Ammon's horn (tissue), 1 donor: Measurements from ENCODE around the gene WNT7A.
"Not testable (repeated sequence)": the region's sequence is repeated elsewhere in the genome, so short reads cannot be mapped to it uniquely, and the experiment has no call there.

ENCODE experiments used
- DNase-seq: peaks from one replicate; pipeline ENCODE4 v3.0.0-alpha.2; 2016; ENCODE audit warnings: low spot score

The WNT7A gene

DNA sequence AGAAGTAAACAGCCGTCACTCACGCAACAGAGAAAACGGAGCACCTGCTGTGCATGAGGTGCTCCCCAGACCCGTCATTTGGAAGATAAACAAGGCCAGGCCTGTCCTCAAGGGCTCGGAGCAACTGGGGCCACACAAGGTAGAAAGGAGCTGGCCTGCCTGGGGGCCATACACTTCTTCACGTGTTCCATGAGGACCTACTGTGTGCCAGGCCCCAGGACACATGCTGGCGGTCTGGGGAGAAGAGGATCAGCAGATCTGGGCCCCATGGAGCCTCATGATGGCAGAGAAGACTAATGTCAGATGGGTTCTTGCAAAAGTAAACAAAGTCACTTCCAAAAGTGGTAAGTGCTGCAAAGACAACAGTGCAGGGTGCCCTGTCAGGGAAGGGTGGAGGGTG, 14.3 kb downstream of the WNT7A start:
- DNase-seq = no peak

DNA sequence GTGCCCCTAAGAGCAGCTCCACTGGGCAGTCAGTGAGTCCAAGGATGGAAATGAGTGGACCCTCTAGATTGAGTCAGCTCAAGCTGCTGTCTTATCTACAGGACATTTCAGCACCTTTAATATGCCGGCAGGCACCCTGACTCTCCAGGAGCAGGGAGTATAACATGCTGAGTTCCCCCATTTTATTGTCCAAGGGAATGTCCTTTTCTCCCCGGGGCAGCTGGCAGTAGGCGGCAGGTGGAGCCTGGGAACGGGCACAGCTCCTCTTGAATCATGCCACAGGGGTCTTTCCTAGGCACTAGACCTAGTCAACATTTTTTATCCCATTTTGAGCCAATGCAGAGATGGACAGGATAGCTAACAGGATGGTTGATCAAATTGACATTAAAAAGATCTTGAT, 14.8 kb downstream of the WNT7A start:
- DNase-seq = no peak

DNA sequence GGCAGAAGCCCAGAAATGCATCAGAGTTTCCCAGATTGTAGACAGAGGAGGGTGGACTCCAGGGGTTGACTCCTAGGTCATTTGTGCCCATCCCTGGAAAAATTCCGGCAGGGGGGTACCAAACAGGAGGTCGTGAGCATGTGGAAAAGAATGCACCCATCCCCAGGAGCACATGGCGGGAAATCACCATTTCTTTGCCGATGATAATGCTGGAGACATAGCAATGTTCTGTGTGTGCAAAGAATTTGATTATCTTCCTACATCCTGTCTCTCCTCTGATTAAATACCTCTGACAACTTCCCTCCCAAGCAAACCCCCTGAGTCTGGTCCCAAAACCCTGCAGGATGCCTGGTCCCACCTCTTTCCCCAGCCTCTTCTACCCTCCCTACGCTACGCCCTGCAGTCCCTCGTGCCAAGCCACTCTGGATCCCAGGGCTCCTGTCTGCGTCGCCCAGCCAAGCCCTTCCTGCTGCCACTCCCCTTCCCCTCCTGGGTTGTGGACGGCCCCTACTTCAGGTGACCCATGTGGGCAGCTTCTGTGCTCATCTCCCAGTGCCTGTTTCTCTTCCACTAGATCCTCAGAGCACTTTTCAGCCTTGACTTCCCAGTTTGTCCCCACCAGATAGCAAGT, 15.8 kb downstream of the WNT7A start:
- DNase-seq = no peak

GRCh38 chr3:13863382-13863952, 16.4 kb downstream of the WNT7A start:
- no peak for DNase-seq

DNA sequence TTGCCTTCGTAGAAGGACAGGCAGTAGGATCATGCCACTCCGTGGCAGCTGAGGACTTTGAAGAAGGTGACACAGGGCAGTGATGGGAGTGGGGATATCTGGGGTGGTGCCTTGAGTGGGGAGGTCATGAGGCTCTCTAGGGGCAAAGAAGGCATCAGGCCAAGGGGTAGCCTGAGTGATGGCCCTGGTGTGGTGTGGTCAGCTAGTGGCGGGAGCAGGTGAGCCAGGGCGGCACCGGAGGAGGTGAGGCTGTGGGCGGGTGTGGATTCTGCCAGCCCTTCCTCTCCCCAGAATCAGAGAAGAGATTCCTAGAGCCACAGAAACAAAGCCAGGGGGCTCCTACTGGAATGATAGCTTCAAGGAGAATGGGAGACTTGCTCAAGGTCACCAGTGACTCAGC, 18.4 kb downstream of the WNT7A start:
- DNase-seq = no peak

DNA sequence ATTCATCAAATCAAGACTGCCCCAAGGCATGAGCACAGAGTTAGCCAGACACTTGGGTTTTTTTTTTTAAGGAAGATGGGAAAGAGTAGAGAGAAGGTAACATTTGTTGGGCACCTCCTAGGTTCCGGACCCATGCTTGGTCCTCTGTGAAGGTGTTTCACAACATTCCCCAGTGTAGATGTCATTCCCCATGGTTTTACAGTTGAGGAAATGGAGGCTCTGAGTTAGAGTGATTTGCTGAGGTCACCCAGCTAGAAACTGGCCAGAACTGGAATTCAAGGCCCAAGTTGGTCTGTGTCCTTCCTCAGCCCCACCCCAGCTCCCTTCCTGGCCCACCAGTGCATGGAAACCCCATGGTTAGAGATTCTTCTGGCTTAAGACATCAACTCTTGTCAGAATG, 19.9 kb downstream of the WNT7A start:
- DNase-seq = no peak

DNA sequence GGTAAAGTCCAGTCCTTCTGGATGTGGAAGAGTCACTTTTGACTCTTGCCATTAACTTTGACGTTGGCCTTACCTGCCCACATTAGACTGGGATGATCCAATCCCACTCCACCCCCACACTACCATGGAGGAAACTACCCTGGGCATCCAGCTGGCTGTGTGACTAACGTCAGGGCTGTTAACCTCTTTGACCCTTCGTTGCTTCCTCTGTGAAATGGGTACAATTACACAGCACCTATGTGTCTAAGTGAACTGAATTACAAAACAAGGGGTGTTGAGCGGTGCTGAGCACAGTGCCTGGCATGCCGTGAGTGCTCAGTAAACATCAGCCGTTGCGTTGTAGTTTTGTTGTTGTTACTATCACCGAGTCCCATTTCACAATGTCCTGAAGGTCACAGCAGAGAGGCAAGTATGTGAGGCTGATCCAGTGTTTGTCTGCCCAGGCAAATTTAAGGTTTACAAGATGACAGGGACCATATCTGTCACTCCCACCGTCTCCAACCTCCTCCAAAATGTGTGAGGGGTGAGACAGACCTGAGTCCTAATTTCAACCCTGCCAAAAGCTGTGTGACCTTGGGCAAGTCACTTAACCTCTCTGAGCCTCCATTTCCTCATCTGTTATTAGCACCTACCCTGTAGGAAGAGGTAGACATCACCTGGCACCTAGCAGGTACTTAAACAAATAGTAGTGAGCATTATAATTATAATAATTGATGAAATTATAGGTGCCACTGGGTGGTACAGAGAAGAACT, 20.9 kb downstream of the WNT7A start:
- DNase-seq = no peak

- DNase-seq = no peak
Observed at GRCh38 chr3:13857702-13858380, 22.0 kb downstream of the WNT7A start.

DNA sequence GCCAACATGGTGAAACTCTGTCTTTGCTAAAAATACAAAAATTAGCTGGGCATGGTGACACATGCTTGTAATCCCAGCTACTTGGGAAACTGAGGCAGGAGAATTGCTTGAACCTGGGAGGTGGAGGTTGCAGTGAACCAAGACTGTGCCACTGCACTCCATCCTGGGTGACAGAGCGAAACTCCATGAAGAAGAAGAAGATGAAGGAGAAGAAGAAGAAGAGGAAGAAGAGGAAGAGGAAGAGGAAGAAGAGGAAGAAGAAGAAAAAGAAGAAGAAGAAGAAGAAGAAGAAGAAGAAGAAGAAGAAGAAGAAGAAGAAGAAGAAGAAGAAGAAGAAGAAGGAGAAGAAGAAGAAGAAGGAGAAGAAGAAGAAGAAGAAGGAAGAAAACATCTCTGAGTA, 23.2 kb downstream of the WNT7A start:
- DNase-seq = not testable (repeated sequence)

- DNase-seq = no peak
Observed at GRCh38 chr3:13856006-13856405, 23.9 kb downstream of the WNT7A start.

- DNase-seq = no peak
Observed at GRCh38 chr3:13854492-13854891, 25.4 kb downstream of the WNT7A start.

GRCh38 chr3:13853978-13854296, 25.9 kb downstream of the WNT7A start:
- no peak for DNase-seq

DNA sequence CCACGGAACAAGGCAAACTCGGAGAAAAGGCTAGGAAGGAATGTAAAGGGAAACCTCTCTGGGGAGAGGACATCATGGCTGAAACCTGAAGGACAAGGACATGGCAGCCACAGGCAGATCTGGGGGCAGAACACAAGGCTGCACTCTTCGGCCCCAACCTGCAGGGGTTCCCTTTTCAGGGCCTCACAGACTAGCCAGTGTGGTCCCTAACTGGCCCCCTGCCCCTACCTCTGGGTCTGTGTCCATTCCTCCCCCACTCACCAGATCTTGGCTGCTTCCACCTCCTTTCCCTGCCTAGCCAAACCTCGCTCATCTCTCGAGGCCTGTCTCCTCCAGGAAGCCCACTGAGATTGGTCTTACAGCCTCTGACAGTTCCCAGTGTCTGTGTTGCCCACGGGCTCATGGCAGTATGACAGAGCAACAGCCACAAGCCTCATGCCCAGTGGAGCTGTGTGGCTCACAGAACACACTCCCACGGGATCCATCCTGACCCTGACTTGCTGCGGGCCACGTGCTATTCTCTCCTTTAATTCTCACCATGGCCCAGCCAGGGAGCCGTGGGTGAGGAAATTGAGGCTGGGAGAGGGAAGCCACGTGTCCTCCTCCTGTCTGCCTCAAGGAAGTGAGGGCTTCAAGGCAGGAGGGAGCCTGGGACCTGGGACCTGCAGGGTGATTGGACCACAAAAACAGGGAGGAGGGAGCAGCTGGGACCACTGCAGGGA, 26.5 kb downstream of the WNT7A start:
- no peak for DNase-seq

GRCh38 chr3:13852638-13853009, 27.2 kb downstream of the WNT7A start:
- no peak for DNase-seq

GRCh38 chr3:13851997-13852637, 27.8 kb downstream of the WNT7A start:
- no peak for DNase-seq

GRCh38 chr3:13851091-13851849, 28.6 kb downstream of the WNT7A start:
- DNase-seq = no peak

- no peak for DNase-seq
Observed at GRCh38 chr3:13850161-13850945, 29.5 kb downstream of the WNT7A start.

DNA sequence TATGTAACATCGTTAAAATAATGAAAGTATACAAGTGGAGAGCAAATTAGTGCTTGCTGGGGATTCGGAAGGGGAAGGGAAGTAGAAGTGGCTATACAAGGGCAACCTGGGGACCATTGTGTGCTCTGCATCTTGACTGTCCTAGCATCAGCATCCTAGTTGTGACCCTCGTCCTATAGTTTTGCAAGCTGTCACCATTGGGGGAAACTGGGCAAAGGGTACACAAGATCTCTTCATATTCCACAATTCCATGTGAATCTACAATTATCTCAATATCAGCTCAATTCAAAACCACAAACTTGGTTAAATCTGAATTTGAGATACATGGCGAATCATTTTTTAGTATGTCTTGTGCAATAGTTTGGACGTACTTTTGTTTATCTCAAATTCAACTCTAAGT, 30.9 kb downstream of the WNT7A start:
- DNase-seq = no peak

GRCh38 chr3:13846716-13847570, 32.9 kb downstream of the WNT7A start:
- no peak for DNase-seq
